Nephron (organoid): ENCODE results near the gene DNAJC11.

Experiments used
- H3K27ac Mint-ChIP-seq, 3 experiments: 2 replicates each; pipeline ENCODE4 v1.8.0; 2020; ENCODE audit warnings: mixed read lengths in 3 of 3, mild to moderate bottlenecking in 2 of 3, moderate library complexity in 1 of 3
- H3K27me3 Mint-ChIP-seq: 2 replicates; pipeline ENCODE4 v1.8.0; 2021; ENCODE audit warnings: low read depth, mild to moderate bottlenecking, moderate library complexity, mixed read lengths
- H3K36me3 Mint-ChIP-seq: 2 replicates; pipeline ENCODE4 v1.8.0; 2020; ENCODE audit warnings: low read depth, mixed read lengths
- H3K4me1 Mint-ChIP-seq: 2 replicates; pipeline ENCODE4 v1.8.0; 2020; ENCODE audit warnings: mixed read lengths
- H3K4me3 Mint-ChIP-seq, 3 experiments: 2 replicates each; pipeline ENCODE4 v1.8.0; 2020; ENCODE audit warnings: mild to moderate bottlenecking in 3 of 3, mixed read lengths in 3 of 3, moderate library complexity in 2 of 3
- H3K9me3 Mint-ChIP-seq: 2 replicates; pipeline ENCODE4 v1.8.0; 2020; ENCODE audit warnings: mixed read lengths
- TF ChIP-seq, protein P1 (sequence below), 3 experiments: fragments of 200-600 bp; sonication (generic); IDR thresholded peaks; one replicate each; pipeline ENCODE4 v1.5.0; 2021; ENCODE audit warnings: antibody characterized with exemption in 3 of 3; ENCODE audit not compliant: unreplicated experiment in 3 of 3

Gene DNAJC11

DNA sequence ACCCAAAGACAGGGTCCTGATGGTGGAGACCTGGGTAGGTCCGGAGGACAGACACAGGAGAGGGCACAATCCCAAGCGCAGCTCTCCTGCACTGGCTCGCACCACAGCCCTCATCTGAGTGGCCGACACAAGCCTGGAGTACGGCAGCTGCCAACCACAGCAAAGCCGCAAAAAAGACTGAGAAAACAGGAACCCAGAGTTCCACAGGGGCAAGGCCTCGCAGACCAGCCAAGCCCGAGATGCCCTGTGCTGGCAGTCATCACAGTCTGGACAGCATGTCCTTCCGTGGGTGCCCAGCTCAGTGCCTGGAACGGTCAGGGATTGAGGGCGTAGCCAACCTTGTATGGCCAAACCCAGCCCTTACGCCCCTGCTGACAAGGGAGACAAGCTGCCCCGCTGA lies 110.4 kb downstream of the DNAJC11 start:
- Mint-ChIP-seq H3K4me3 (no peak overlapping the region), H3K9me3 (no peaks in the 10 kb centered on the region), H3K36me3 (peaks cover 19% of the 10 kb centered on the region), H3K4me1 (peaks cover 6% of the 10 kb centered on the region), H3K27me3 (no peaks in the 10 kb centered on the region), H3K27ac (no peak overlapping the region)
- TF ChIP-seq, protein P1, sequence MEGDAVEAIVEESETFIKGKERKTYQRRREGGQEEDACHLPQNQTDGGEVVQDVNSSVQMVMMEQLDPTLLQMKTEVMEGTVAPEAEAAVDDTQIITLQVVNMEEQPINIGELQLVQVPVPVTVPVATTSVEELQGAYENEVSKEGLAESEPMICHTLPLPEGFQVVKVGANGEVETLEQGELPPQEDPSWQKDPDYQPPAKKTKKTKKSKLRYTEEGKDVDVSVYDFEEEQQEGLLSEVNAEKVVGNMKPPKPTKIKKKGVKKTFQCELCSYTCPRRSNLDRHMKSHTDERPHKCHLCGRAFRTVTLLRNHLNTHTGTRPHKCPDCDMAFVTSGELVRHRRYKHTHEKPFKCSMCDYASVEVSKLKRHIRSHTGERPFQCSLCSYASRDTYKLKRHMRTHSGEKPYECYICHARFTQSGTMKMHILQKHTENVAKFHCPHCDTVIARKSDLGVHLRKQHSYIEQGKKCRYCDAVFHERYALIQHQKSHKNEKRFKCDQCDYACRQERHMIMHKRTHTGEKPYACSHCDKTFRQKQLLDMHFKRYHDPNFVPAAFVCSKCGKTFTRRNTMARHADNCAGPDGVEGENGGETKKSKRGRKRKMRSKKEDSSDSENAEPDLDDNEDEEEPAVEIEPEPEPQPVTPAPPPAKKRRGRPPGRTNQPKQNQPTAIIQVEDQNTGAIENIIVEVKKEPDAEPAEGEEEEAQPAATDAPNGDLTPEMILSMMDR (IDR thresholded peaks at IDR 0.05; ENCODE audit: unreplicated experiment in 3 of 3): no peak

DNA sequence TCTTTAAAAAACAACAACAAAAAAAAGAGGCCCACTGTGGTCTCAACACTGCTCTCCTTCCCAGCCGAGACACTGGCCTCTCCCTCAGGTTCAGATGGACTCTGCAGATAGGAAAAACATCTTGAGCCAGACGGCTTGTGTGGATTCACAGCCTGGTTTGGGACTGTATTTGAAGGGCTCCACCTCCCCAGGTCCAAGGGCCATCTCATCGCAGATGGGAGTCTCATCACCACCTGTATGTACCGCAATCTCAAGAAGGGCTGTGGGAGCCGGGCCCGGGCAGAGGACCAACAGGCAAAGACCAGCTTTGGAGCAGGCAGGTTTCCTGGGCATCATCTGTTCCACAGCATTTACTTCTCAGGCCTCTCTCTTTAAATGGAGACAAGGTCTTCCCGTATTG lies 111.6 kb downstream of the DNAJC11 start:
- no peaks in the 10 kb centered on the region for H3K4me1 Mint-ChIP-seq
- no peak overlapping the region for H3K4me3 Mint-ChIP-seq
- H3K9me3 Mint-ChIP-seq: no peaks in the 10 kb centered on the region
- TF ChIP-seq, protein P1 (IDR thresholded peaks at IDR 0.05; ENCODE audit: unreplicated experiment in 3 of 3): no peak
- H3K27me3 Mint-ChIP-seq: no peaks in the 10 kb centered on the region
- H3K36me3 Mint-ChIP-seq: peaks cover 7% of the 10 kb centered on the region
- no peak overlapping the region for H3K27ac Mint-ChIP-seq

DNA sequence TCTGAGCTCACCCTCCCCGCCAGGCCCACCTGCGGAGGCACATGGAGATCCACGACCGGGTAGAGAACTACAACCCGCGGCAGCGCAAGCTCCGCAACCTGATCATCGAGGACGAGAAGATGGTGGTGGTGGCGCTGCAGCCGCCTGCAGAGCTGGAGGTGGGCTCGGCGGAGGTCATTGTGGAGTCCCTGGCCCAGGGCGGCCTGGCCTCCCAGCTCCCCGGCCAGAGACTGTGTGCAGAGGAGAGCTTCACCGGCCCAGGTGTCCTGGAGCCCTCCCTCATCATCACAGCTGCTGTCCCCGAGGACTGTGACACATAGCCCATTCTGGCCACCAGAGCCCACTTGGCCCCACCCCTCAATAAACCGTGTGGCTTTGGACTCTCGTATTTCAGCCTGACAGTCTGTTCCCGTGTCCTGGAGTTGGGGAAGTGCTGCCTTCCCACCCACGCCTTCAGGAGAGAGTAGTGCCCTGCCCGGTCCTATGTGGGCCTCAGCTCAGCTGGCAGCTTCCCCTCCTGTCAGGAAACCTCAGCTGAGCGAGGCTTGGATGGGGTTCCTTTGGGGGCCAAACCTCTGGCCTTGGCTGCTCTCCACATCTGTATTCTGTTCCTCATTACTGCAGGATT lies 112.6 kb downstream of the DNAJC11 start:
- Mint-ChIP-seq H3K9me3 (no peaks in the 10 kb centered on the region), H3K36me3 (peaks cover 6% of the 10 kb centered on the region), H3K27me3 (no peaks in the 10 kb centered on the region), H3K4me3 (no peak overlapping the region), H3K4me1 (no peaks in the 10 kb centered on the region), H3K27ac (no peak overlapping the region)
- TF ChIP-seq, protein P1 (IDR thresholded peaks at IDR 0.05; ENCODE audit: unreplicated experiment in 3 of 3): no peak

DNA sequence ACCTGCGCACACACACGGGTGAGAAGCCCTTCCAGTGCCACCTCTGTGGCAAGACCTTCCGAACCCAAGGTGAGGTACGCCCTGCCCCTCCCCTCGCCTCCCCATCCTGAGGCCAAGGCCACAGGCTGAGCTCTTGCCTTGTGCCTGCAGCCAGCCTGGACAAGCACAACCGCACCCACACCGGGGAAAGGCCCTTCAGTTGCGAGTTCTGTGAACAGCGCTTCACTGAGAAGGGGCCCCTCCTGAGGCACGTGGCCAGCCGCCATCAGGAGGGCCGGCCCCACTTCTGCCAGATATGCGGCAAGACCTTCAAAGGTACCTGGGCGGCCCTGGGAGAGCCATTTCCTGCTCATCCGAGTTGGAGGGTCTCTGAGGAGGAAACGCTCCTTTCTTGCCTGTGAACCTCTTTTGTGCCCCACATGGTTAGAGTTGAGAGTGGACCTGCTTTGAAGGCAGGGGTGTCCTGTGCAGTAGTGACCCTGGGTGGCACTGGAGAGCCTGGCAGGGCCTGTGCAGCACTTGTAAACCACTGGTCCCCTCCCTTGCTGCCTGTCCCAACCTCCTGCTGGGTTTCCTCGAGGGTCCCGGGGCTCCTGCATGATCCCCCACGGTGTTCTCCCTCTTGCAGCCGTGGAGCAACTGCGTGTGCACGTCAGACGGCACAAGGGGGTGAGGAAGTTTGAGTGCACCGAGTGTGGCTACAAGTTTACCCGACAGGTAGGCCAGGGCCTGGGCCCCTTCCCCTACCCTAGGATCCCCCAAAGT lies 113.3 kb downstream of the DNAJC11 start:
- no peak overlapping the region for H3K27ac Mint-ChIP-seq
- TF ChIP-seq, protein P1 (IDR thresholded peaks at IDR 0.05; ENCODE audit: unreplicated experiment in 3 of 3): no peak
- no peaks in the 10 kb centered on the region for H3K4me1 Mint-ChIP-seq
- H3K9me3 Mint-ChIP-seq: no peaks in the 10 kb centered on the region
- H3K4me3 Mint-ChIP-seq: no peak overlapping the region
- H3K27me3 Mint-ChIP-seq: no peaks in the 10 kb centered on the region
- peaks cover 4% of the 10 kb centered on the region for H3K36me3 Mint-ChIP-seq

DNA sequence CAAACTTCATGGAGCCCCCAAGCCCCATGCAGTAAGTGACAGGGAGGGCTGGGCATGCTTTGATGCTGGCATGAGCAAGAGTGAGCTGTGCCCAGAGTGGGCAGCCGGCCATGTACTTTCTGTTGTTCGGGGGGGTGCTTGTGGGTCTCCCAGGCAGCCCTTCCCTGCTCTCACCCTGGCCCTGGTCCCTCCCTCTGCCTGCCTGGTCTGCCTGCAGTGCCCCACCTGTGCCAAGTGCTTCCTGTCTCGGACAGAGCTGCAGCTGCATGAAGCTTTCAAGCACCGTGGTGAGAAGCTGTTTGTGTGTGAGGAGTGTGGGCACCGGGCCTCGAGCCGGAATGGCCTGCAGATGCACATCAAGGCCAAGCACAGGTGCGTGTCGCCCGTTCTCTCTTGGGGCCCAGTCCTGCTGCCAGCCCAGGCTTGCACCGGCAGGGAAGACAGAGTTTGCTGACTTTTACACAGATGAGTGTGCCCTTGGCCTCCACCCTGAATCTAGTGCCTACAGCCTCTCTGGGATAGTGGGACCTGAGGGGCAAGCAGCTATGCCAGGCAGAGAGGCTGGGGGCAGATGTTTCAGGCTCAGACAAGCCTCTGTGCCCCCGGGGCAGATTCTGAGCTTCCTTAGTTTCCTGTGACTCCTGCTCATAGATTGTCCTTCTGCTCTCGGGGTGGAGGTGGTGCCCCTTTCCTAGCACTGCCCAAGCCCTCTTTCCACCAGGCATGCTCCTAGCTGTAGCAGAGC lies 114.2 kb downstream of the DNAJC11 start:
- Mint-ChIP-seq H3K9me3 (no peaks in the 10 kb centered on the region), H3K36me3 (peaks cover 4% of the 10 kb centered on the region), H3K27me3 (no peaks in the 10 kb centered on the region), H3K4me1 (peaks cover 2% of the 10 kb centered on the region), H3K4me3 (no peak overlapping the region), H3K27ac (no peak overlapping the region)
- TF ChIP-seq, protein P1 (IDR thresholded peaks at IDR 0.05; ENCODE audit: unreplicated experiment in 3 of 3): no peak
